HepG2 (cell line): ENCODE results near the gene CPXM2. TPM values are rescaled to one million over a fixed set of nuclear protein-coding genes. Genes with fewer than 3 reads are reported as not detected.

Experiments used
- ATAC-seq: fragments of 200-7000 bp; cut with Tn5 transposase; 3 replicates; pipeline ENCODE4 v1.9.1; 2020; ENCODE audit warnings: mild to moderate bottlenecking, moderate library complexity
- BruUV-seq: library from RNA; stranded (reverse); fragments of 400-500 nt; replicated peaks from 2 replicates; lab custom pipeline; 2021; lab: Mats Ljungman, UMichigan
- CTCF ChIA-PET: fragments of 300-600 bp; formaldehyde crosslinking; extraction: SDS; loops from one replicate; lab custom pipeline; 2021; ENCODE audit warnings: low total read pairs, inconsistent platforms, low intra/inter-chr PET ratio; lab: Yijun Ruan, JAX
- POLR2A ChIA-PET: fragments of 350-600 bp; sonication (Branson Sonifier 250); formaldehyde crosslinking; loops from one replicate; lab custom pipeline; 2020; ENCODE audit warnings: antibody characterized with exemption, inconsistent platforms; lab: Yijun Ruan, JAX
- DNase-seq: peaks from one replicate; pipeline ENCODE4 v3.0.0-alpha.2; 2015; ENCODE audit warnings: low spot score
- FAIRE-seq: peaks from 3 replicates; lab custom pipeline; 2011; peaks lifted over from hg19 to GRCh38; lab: Jason Lieb, UNC
- H2AFZ ChIP-seq: one replicate; pipeline ENCODE4 v1.6.1; 2011; ENCODE audit warnings: low read length, inconsistent platforms
- H3K27ac ChIP-seq: fragments of 300-600 bp; 3 replicates; pipeline ENCODE4 v1.8.0; 2011; ENCODE audit warnings: mixed run types, mild to moderate bottlenecking, mixed read lengths, low read length, inconsistent platforms; ENCODE audit not compliant: insufficient read depth; ENCODE audit errors: extremely low read length
- H3K27me3 ChIP-seq, 2 experiments: fragments of 200-600 bp in 1 of 2; 2 replicates in 1 of 2; 3 replicates in 1 of 2; pipeline versions ENCODE4 v1.6.0 to v1.8.0; 2011; ENCODE audit warnings: low read length in 2 of 2, mild to moderate bottlenecking in 2 of 2, moderate library complexity in 2 of 2, inconsistent platforms in 1 of 2; ENCODE audit not compliant: insufficient read depth in 2 of 2, control insufficient read depth in 1 of 2
- H3K36me3 ChIP-seq, 2 experiments: fragments of 200-600 bp in 1 of 2; replicated peaks in 1 of 2; 2 replicates in 1 of 2; 3 replicates in 1 of 2; pipeline versions ENCODE4 v1.5.1 to v1.8.0; 2011; ENCODE audit warnings: low read length in 2 of 2, inconsistent platforms in 1 of 2; ENCODE audit not compliant: insufficient read depth in 2 of 2, control insufficient read depth in 1 of 2
- H3K4me1 ChIP-seq: 2 replicates; pipeline ENCODE4 v1.5.1; 2012; ENCODE audit warnings: low read length, inconsistent platforms; ENCODE audit not compliant: insufficient read depth
- H3K4me2 ChIP-seq: 2 replicates; pipeline ENCODE4 v1.6.0; 2011; ENCODE audit warnings: low read depth, low read length, inconsistent platforms
- H3K4me3 ChIP-seq, 3 experiments: fragments of 200-600 bp in 1 of 3; sonication (generic), shearing (Covaris generic) in 1 of 3; replicated peaks in 1 of 3; 2 replicates each; pipeline ENCODE4 v1.5.1; 2011 to 2016; ENCODE audit warnings: low read length in 3 of 3, inconsistent platforms in 2 of 3, low read depth in 2 of 3, mild to moderate bottlenecking in 2 of 3, control low read depth in 1 of 3, mixed read lengths in 1 of 3; ENCODE audit not compliant: insufficient read depth in 1 of 3
- H3K79me2 ChIP-seq: one replicate; pipeline ENCODE4 v1.6.1; 2011; ENCODE audit warnings: low read length, inconsistent platforms; ENCODE audit not compliant: insufficient read depth
- H3K9ac ChIP-seq: 2 replicates; pipeline ENCODE4 v1.6.0; 2011; ENCODE audit warnings: mild to moderate bottlenecking, low read depth, low read length, inconsistent platforms; ENCODE audit not compliant: insufficient read depth
- H3K9me3 ChIP-seq: 2 replicates; pipeline ENCODE4 v1.5.1; 2012; ENCODE audit warnings: mild to moderate bottlenecking, low read length
- H4K20me1 ChIP-seq: 2 replicates; pipeline ENCODE4 v1.6.0; 2011; ENCODE audit warnings: inconsistent platforms, mild to moderate bottlenecking, low read length, moderate library complexity; ENCODE audit not compliant: insufficient read depth
- ATF1 ChIP-seq: IDR thresholded peaks from 2 replicates; pipeline ENCODE4 v1.6.1; 2016; ENCODE audit warnings: mild to moderate bottlenecking, control low read depth
- CERS6 ChIP-seq: sonication (generic); formaldehyde crosslinking; IDR thresholded peaks from 2 replicates; pipeline ENCODE4 v1.5.0; 2020; ENCODE audit warnings: missing genetic modification reagents
- ETS1 ChIP-seq: sonication (generic); formaldehyde crosslinking; IDR thresholded peaks from 2 replicates; pipeline ENCODE4 v1.4.0; 2020; ENCODE audit warnings: missing genetic modification reagents
- KDM5B ChIP-seq: sonication (generic); formaldehyde crosslinking; IDR thresholded peaks from 2 replicates; pipeline ENCODE4 v1.4.0; 2020; ENCODE audit warnings: missing genetic modification reagents, mild to moderate bottlenecking, borderline replicate concordance
- ZFP36 ChIP-seq: fragments of 150-350 bp; IDR thresholded peaks from 2 replicates; pipeline ENCODE4 v1.6.1; 2018; ENCODE audit warnings: borderline replicate concordance, low read length, low read depth; ENCODE audit not compliant: partially characterized antibody
- ZNF407 ChIP-seq: sonication (generic); formaldehyde crosslinking; IDR thresholded peaks from one replicate; pipeline ENCODE4 v1.5.1; 2020; ENCODE audit warnings: mild to moderate bottlenecking, missing genetic modification reagents; ENCODE audit errors: not compliant biosample characterization
- ZNF605 ChIP-seq: sonication (generic); formaldehyde crosslinking; IDR thresholded peaks from 2 replicates; pipeline ENCODE4 v1.8.0; 2022; ENCODE audit warnings: mild to moderate bottlenecking, missing genetic modification reagents
- ZNF776 ChIP-seq: sonication (generic); formaldehyde crosslinking; IDR thresholded peaks from 2 replicates; pipeline ENCODE4 v1.4.0; 2020; ENCODE audit warnings: mild to moderate bottlenecking, missing genetic modification reagents
- WGBS: methylation state at CpG from one replicate; pipeline ENCODE4 v1.1.6; 2017; ENCODE audit warnings: low lambda C conversion rate; 5-methylcytosine and 5-hydroxymethylcytosine counted together
- in situ Hi-C: cut with HindIII; loops from 2 replicates; pipeline ENCODE4 v1.10.0; 2017; ENCODE audit warnings: low pct_unique_long_range_greater_than_20kb; ENCODE audit not compliant: extremely low pct_ligation_motif_present
- intact Hi-C: fragments of 100-400 bp; cut with micrococcal nuclease; formaldehyde crosslinking; loops from one replicate; pipeline ENCODE4 v1.10.0; 2022; ENCODE audit not compliant: unreplicated experiment
- polyA plus RNA-seq, 8 experiments: library from polyadenylated mRNA; depleted of rRNA in 3 of 8; stranded (reverse) in 7 of 8; unstranded in 1 of 8; fragments of >200 nt; fragmentation: Illumina TruSeq in 4 of 8; extraction: Trizol in 4 of 8; gene quantifications; 2 replicates each; pipeline versions ENCODE4 v1.2.1 to v1.2.3, GENCODE V29; 2011 to 2016; ENCODE audit warnings: low read depth in 4 of 8, missing spikeins in 1 of 8, mixed read lengths in 1 of 8; ENCODE audit not compliant: insufficient read depth in 1 of 8
- total RNA-seq, 5 experiments: library from RNA; depleted of rRNA; stranded (reverse); fragments of >200 nt; fragmentation: Illumina TruSeq; extraction: Trizol; gene quantifications; 2 replicates each; pipeline ENCODE4 v1.2.3, GENCODE V29; 2016; ENCODE audit warnings: low read depth in 1 of 5

The CPXM2 gene
- total and polyA plus RNA-seq, 2 of the 13 experiments (the other 11 are each of a cell fraction or from before 2014, with no cell fraction given) = 0.03 TPM; not detected in 1

- FAIRE-seq = no peak
- WGBS = 29% methylated on average over 3 of the region's 3 CpGs
- Histone ChIP-seq H3K4me2 (no peak overlapping the region), H3K4me3 (no peak overlapping the region), H2AFZ (no peak overlapping the region), H3K4me1 (no peaks in the 10 kb centered on the region), H3K79me2 (no peaks in the 10 kb centered on the region), H3K9ac (no peak overlapping the region), H3K9me3 (no peaks in the 10 kb centered on the region), H3K27ac (no peak overlapping the region), H3K27me3 (peaks cover 0 to 11% of the 10 kb centered on the region in 2 experiments; a peak in 1 of 5 replicates), H4K20me1 (no peaks in the 10 kb centered on the region), H3K36me3 (no peaks in the 10 kb centered on the region)
- ChIA-PET CTCF (no interaction called here), POLR2A (no interaction called here)
- in situ Hi-C loops (no loop called here), intact Hi-C loops (no loop called here)
- ATAC-seq = no peak
- no peak for DNase-seq
- TF ChIP-seq ETS1 = no peak
- no peak for TF ChIP-seq ATF1 (CRISPR knock-in tag)
- no peak for TF ChIP-seq ZFP36
- TF ChIP-seq KDM5B (CRISPR knock-in tag) = no peak
- no peak for TF ChIP-seq CERS6 (CRISPR knock-in tag)
- TF ChIP-seq ZNF776 (CRISPR knock-in tag) = no peak
- TF ChIP-seq ZNF605 (CRISPR knock-in tag) = no peak
- TF ChIP-seq ZNF407 (CRISPR knock-in tag) = no peak
- no TSS peak for BruUV-seq
Observed at GRCh38 chr10:123797813-123798212, 93.8 kb downstream of the CPXM2 start.
